Activated T-cell treated with anti-CD3 and anti-CD28 coated beads, Interleukin-2, amount 50 U/mL, for 24 hours (primary cell): ENCODE measurements around the gene AJUBA.

Experiments
- DNase-seq: peaks from one replicate; pipeline ENCODE4 v3.0.0-alpha.2; 2020
- H3K27ac Mint-ChIP-seq: 2 replicates; pipeline ENCODE4 v1.8.0; 2020; ENCODE audit warnings: mild to moderate bottlenecking, mixed read lengths
- H3K27me3 Mint-ChIP-seq: 2 replicates; pipeline ENCODE4 v1.8.0; 2020; ENCODE audit warnings: mixed read lengths
- H3K36me3 Mint-ChIP-seq: 2 replicates; pipeline ENCODE4 v1.8.0; 2020; ENCODE audit warnings: low read depth, mixed read lengths
- H3K4me1 Mint-ChIP-seq: 2 replicates; pipeline ENCODE4 v1.8.0; 2020; ENCODE audit warnings: low read depth, mixed read lengths
- H3K4me3 Mint-ChIP-seq: 2 replicates; pipeline ENCODE4 v1.8.0; 2020; ENCODE audit warnings: mild to moderate bottlenecking, moderate library complexity, mixed read lengths
- H3K9me3 Mint-ChIP-seq: 2 replicates; pipeline ENCODE4 v1.8.0; 2020; ENCODE audit warnings: mixed read lengths

AJUBA gene

DNA sequence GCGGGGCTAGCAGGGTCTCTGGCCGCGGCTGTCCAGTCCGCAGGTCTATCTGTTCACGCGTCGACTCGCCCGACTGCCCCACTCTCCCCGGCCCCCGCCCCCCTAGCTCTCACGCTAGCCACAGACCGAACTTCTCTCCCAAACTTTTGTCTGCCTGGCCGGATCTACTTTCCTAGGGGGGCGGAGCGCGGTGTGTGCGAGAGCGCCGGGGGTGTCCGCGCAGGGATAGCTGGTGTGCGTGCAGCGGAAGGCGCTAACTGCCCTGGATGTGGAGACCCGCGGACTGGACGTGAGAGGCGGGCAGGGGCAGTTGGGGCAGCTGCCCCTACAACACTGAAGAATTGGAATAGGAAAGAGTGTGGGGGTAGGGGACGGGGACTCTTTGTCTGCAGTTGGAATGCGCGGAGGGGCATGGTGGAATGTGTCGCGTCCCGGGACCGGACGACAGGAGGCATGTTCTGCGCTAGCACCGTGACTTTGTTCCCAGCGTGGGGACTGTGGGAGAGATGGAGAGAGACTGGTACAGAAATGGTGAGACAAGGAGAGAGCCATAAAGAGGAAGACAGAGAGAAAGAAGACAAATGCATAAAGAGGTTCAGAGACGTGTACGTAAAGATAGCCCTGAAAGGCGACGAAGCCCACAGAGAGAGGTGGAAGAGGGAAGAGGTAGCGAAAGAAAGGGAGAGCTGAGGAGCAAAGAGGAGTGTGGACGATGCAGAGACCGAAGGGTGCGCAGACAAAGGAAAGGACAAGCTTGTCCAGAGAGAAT is at the start of gene AJUBA:
Gene AJUBA, minus strand, starts transcription at position 75 of the 769 bp plus-strand sequence. CDS start 285 bp downstream, outside the sequence.
- H3K4me3 Mint-ChIP-seq, result no peak within 1 kb of the TSS
- H3K27ac Mint-ChIP-seq, result no peak within 1 kb of the TSS
- H3K4me1 Mint-ChIP-seq, result peaks cover 7% of the 10 kb centered on the region
- no peaks in the 10 kb centered on the region for H3K9me3 Mint-ChIP-seq
- H3K36me3 Mint-ChIP-seq, result peaks cover 9% of the 10 kb centered on the region
- peaks cover 3% of the 10 kb centered on the region for H3K27me3 Mint-ChIP-seq
- DNase-seq, result peak; percentile 85

GRCh38 chr14:23030936-23031335 is 48.6 kb upstream of the AJUBA start:
- Mint-ChIP-seq H3K4me1 (peaks cover 61% of the 10 kb centered on the region), H3K9me3 (peaks cover 3% of the 10 kb centered on the region), H3K36me3 (peaks cover 73% of the 10 kb centered on the region), H3K4me3 (no peak overlapping the region), H3K27me3 (no peaks in the 10 kb centered on the region), H3K27ac (peak overlapping the region; percentile 49)
- DNase-seq, result no peak

DNA sequence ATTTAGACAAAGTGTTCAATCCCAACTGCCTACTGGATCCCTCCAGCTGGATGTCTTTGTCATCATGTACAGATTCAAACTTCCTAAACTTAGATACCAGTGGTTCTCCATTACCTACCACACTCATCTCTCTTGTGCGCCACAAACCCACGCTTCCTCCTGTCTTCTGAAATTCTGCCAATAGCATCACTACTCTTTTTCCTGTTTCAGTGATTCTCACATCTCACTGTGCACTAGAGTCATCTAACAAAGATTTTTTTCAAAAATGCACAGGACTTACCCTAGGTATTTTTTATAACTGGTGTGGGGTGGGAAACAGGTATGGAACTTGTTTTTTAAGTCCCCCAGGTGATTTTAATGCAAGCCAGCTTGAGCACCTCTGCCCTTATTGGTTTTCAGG is 46.4 kb upstream of the AJUBA start:
- peak overlapping the region; percentile 76 for H3K27ac Mint-ChIP-seq
- H3K4me1 Mint-ChIP-seq, result peaks cover 69% of the 10 kb centered on the region
- H3K36me3 Mint-ChIP-seq, result peaks cover 85% of the 10 kb centered on the region
- peak overlapping the region; percentile 43 for H3K4me3 Mint-ChIP-seq
- DNase-seq, result no peak
- no peaks in the 10 kb centered on the region for H3K9me3 Mint-ChIP-seq
- H3K27me3 Mint-ChIP-seq, result no peaks in the 10 kb centered on the region

GRCh38 chr14:23025151-23025814 is 42.9 kb upstream of the AJUBA start:
- Mint-ChIP-seq H3K4me3 (peak overlapping the region; percentile 36), H3K27ac (peak overlapping the region; percentile 85), H3K36me3 (peaks cover 71% of the 10 kb centered on the region), H3K9me3 (no peaks in the 10 kb centered on the region), H3K4me1 (peaks cover 75% of the 10 kb centered on the region), H3K27me3 (no peaks in the 10 kb centered on the region)
- DNase-seq, result no peak

GRCh38 chr14:23024612-23025075 is 42.3 kb upstream of the AJUBA start:
- H3K27ac Mint-ChIP-seq, result peak overlapping the region; percentile 85

DNA sequence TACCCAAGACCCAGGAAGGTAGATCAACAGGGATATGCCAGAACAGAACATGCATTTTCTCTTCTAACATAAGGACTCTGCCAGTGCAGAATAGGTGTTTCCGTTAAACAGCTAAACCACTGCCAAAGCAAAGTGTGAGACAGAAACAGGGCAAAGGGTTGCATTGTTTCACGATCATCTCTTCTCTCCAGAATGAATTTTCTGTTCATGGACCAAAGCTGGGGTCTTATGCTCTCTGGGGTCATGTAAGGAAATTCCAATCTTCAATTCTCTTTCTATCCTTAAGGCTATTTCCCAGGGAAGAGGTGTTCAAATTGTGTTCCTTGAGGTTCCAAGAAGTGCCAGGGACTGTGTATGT is 41.4 kb upstream of the AJUBA start:
- H3K4me3 Mint-ChIP-seq, result no peak overlapping the region
- H3K27me3 Mint-ChIP-seq, result no peaks in the 10 kb centered on the region
- peaks cover 60% of the 10 kb centered on the region for H3K36me3 Mint-ChIP-seq
- DNase-seq, result no peak
- peaks cover 69% of the 10 kb centered on the region for H3K4me1 Mint-ChIP-seq
- no peaks in the 10 kb centered on the region for H3K9me3 Mint-ChIP-seq
- peak overlapping the region; percentile 72 for H3K27ac Mint-ChIP-seq

More at GRCh38 chr14:23024612-23025075, 42.3 kb upstream of the AJUBA start:
- Mint-ChIP-seq H3K27me3 (no peaks in the 10 kb centered on the region), H3K4me1 (peaks cover 78% of the 10 kb centered on the region), H3K9me3 (no peaks in the 10 kb centered on the region), H3K4me3 (peak overlapping the region; percentile 36), H3K36me3 (peaks cover 69% of the 10 kb centered on the region)
- no peak for DNase-seq

DNA sequence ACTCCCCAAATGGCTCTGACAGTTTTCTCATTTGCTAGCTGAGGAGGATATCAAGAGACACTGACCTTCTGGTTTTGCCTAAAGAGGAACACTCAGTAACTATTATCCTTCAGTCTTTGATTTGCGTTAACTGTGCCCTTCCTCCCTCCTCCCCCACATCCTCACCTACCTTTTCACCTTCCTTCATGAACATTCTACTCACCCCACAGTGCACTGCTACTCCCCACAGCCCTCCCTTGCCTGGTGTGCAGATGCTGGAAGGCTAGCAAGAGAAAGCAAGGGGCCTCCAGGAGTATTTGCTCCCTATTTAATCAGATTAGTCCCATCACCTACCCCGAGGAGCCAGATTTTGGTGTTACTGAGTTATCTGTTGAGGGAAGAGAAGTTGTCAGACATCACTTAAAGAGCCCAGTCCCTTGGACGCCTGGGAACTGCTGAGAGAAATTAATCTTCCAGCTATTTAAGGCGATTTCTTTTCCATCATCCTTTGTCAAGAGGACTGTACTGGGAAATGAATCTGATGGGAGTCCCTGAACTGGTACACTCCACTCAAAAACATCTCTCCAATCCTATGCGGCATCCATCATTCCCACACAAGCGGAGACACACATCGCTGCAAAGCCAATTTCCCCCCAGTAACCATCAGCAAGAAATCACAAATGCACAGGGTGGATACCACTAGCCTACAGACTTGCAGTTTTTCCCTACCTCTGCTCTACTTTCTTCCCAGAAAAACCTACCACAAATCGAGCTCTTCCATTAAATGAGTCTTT is 40.9 kb upstream of the AJUBA start:
- Mint-ChIP-seq H3K4me1 (peaks cover 65% of the 10 kb centered on the region), H3K4me3 (no peak overlapping the region), H3K27me3 (no peaks in the 10 kb centered on the region), H3K36me3 (peaks cover 56% of the 10 kb centered on the region), H3K9me3 (no peaks in the 10 kb centered on the region), H3K27ac (peak overlapping the region; percentile 72)
- DNase-seq, result no peak

GRCh38 chr14:23021889-23022442 is 39.6 kb upstream of the AJUBA start:
- DNase-seq, result no peak
- no peaks in the 10 kb centered on the region for H3K27me3 Mint-ChIP-seq
- H3K4me3 Mint-ChIP-seq, result peak overlapping the region; percentile 41
- H3K27ac Mint-ChIP-seq, result peak overlapping the region; percentile 89
- H3K9me3 Mint-ChIP-seq, result no peaks in the 10 kb centered on the region
- H3K4me1 Mint-ChIP-seq, result peaks cover 61% of the 10 kb centered on the region
- peaks cover 47% of the 10 kb centered on the region for H3K36me3 Mint-ChIP-seq

DNA sequence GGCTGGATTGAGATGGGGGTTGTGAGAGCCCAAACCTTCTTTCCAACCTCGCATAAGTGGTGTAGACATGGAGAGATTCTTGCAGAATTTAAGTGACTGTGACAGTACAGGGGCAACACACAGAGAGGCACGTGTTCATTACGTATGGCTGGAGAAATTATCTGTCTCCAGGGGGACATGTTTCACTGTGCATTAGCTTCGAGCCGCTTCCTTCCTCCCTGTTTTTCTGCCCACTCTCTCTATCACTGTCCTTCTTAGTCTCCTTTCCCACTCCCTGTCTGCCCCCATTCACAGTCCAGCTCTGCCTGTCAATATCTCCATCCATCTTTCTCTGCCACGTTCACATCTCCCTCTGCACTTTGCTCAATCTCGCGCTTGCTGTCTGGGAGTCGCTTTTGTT is 39.1 kb upstream of the AJUBA start:
- DNase-seq, result no peak
- Mint-ChIP-seq H3K4me1 (peaks cover 61% of the 10 kb centered on the region), H3K9me3 (no peaks in the 10 kb centered on the region), H3K4me3 (peak overlapping the region; percentile 41), H3K36me3 (peaks cover 46% of the 10 kb centered on the region), H3K27me3 (no peaks in the 10 kb centered on the region), H3K27ac (peak overlapping the region; percentile 89)

DNA sequence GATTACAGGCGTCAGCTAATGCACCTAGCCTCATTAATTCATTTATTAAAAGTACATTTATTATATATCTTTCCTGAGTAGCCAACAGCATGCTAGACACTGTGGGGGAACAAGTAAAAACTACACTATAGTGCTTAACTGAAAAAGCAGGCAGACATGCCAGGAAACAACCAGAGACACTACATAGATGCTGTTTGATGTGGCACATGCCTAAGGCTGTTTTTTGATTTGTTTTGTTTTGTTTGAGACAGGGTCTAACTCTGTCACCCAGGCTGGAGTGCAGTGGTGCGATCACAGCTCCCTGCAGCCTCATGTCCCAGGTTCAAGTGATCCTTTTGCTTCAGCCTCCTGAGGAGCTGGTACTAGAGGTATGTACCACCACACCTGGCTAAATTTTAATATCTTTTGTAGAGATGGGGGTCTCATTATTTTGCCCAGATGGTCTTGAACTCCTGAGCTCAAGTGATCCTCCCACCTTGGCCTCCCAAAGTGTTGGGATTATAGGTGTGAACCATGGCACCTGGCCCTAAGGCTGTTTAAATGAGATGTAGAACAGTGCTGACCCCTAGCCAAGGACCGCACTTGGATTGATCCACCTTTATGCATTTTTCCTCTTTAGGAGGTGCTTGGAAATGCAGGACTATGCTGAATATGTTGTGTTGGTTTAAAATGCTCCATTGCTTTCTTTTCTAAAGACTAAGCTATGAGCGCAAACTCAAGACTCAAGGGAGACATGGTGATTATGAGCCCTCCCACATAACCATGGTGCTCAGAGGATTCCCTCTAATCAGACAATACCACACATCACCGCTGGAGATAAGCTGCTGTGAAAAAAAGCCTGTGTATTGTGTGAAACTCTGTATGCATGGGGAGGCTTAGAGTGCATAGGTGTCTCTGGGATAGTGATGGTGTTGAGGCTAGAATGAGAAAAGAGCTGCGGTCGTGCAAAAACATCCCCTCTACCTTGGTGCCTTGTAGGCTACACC is 38.1 kb upstream of the AJUBA start:
- Mint-ChIP-seq H3K27me3 (no peaks in the 10 kb centered on the region), H3K9me3 (no peaks in the 10 kb centered on the region), H3K4me1 (peaks cover 56% of the 10 kb centered on the region), H3K27ac (peak overlapping the region; percentile 89), H3K36me3 (peaks cover 36% of the 10 kb centered on the region), H3K4me3 (peak overlapping the region; percentile 41)
- no peak for DNase-seq

GRCh38 chr14:23018107-23018506 is 35.8 kb upstream of the AJUBA start:
- H3K27me3 Mint-ChIP-seq, result no peaks in the 10 kb centered on the region
- H3K9me3 Mint-ChIP-seq, result no peaks in the 10 kb centered on the region
- H3K4me3 Mint-ChIP-seq, result no peak overlapping the region
- no peak for DNase-seq
- H3K4me1 Mint-ChIP-seq, result peaks cover 34% of the 10 kb centered on the region
- peaks cover 13% of the 10 kb centered on the region for H3K36me3 Mint-ChIP-seq
- no peak overlapping the region for H3K27ac Mint-ChIP-seq

- H3K4me1 Mint-ChIP-seq, result peaks cover 26% of the 10 kb centered on the region
- DNase-seq, result no peak
- peaks cover 8% of the 10 kb centered on the region for H3K36me3 Mint-ChIP-seq
- no peaks in the 10 kb centered on the region for H3K9me3 Mint-ChIP-seq
- H3K27ac Mint-ChIP-seq, result no peak overlapping the region
- no peaks in the 10 kb centered on the region for H3K27me3 Mint-ChIP-seq
- no peak overlapping the region for H3K4me3 Mint-ChIP-seq
Measured at GRCh38 chr14:23017091-23017490, 34.7 kb upstream of the AJUBA start.

DNA sequence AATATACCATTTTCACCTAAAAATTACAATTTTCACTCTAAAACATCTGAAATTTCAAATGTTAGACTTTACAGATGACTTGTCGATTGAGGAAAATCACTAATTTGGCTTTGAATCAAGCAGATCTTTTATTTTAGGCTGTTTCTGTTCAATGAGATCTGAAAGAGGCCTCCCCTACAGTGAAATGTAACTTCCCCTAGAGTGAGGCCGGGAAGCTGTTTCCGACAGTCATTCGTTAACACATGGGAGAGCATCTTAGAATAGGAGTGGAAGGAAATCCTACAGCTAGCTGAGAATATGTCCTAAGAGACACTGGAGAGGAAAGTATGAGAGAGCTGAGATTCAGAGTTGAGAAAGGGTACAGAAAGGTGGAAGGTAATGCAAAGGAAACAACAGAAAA is 33.3 kb upstream of the AJUBA start:
- peak overlapping the region; percentile 11 for H3K4me3 Mint-ChIP-seq
- H3K36me3 Mint-ChIP-seq, result no peaks in the 10 kb centered on the region
- no peaks in the 10 kb centered on the region for H3K9me3 Mint-ChIP-seq
- no peak for DNase-seq
- no peaks in the 10 kb centered on the region for H3K27me3 Mint-ChIP-seq
- H3K27ac Mint-ChIP-seq, result peak overlapping the region; percentile 36
- peaks cover 14% of the 10 kb centered on the region for H3K4me1 Mint-ChIP-seq
